ENCODE measurements around the gene PTGR2.

The PTGR2 gene

GRCh38 chr14:73851567-73852382 is at the start of gene PTGR2:
PTGR2 (plus strand) TSS chr14:73851831; CDS start chr14:73858863, 7,032 bp downstream.
- H3K9ac ChIP-seq (ENCODE audit: low read length) = peak within 1 kb of the TSS; percentile 97
- peak within 1 kb of the TSS; percentile 82 for H3K4me3 ChIP-seq (ENCODE audit: low read length)
- H3K36me3 ChIP-seq (ENCODE audit: control insufficient read depth, insufficient read depth, low read length) = no peaks in the 10 kb centered on the region
- H3K27ac ChIP-seq (ENCODE audit: low read depth, low read length) = peak within 1 kb of the TSS; percentile 90
- H3K27me3 ChIP-seq (ENCODE audit: control insufficient read depth, insufficient read depth, low read length) = no peaks in the 10 kb centered on the region
- H3K4me1 ChIP-seq (ENCODE audit: control insufficient read depth, insufficient read depth, low read length) = peaks cover 5% of the 10 kb centered on the region

DNA sequence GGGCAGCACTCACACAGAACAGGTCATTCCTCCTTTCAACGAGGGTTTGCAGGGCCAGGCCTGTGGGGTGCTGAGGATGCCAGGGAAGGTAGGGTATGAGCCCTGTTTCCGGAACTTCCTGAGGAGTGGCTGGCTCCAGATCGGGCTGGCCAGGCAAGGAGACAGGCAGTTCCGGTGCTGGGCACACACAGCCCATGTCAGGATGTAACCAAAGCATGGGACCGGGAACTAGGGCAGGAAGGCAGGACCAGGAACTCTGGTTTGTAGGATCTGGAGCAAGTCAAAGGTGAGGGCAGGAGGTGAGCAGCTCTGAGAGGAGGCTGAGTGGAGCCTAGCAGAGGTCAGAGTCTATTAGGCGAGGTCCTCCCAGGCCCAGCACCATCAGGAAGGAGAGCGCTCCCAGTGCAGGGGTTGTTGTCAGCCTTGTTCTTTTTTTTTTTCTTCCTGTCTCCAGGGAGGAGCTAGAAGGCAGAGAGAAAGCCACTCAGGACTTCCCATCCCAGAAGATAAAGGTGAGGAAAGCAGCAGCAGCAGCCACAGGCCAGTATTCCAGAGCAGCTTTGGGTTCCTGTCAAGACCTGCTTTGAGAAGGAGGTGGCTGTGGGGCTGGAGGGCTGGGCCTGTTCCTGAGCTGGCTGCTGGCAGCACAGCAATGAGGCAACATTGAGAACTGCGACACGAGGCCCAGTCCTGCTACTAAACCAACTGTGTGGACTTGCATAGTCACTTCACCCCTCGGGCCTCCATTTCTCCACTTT is 49.0 kb upstream of the PTGR2 start:
- Histone ChIP-seq H3K9ac (ENCODE audit: low read length) (no peak overlapping the region), H3K27ac (ENCODE audit: low read depth, low read length) (no peak overlapping the region), H3K27me3 (ENCODE audit: control insufficient read depth, insufficient read depth, low read length) (no peaks in the 10 kb centered on the region), H3K36me3 (ENCODE audit: control insufficient read depth, insufficient read depth, low read length) (no peaks in the 10 kb centered on the region), H3K4me3 (ENCODE audit: low read length) (no peak overlapping the region), H3K4me1 (ENCODE audit: control insufficient read depth, insufficient read depth, low read length) (no peaks in the 10 kb centered on the region)

- Histone ChIP-seq H3K27ac (ENCODE audit: low read depth, low read length) (no peak overlapping the region), H3K4me3 (ENCODE audit: low read length) (no peak overlapping the region), H3K27me3 (ENCODE audit: control insufficient read depth, insufficient read depth, low read length) (no peaks in the 10 kb centered on the region), H3K9ac (ENCODE audit: low read length) (no peak overlapping the region), H3K4me1 (ENCODE audit: control insufficient read depth, insufficient read depth, low read length) (no peaks in the 10 kb centered on the region), H3K36me3 (ENCODE audit: control insufficient read depth, insufficient read depth, low read length) (no peaks in the 10 kb centered on the region)
Observed at GRCh38 chr14:73804636-73805035, 47.0 kb upstream of the PTGR2 start.

DNA sequence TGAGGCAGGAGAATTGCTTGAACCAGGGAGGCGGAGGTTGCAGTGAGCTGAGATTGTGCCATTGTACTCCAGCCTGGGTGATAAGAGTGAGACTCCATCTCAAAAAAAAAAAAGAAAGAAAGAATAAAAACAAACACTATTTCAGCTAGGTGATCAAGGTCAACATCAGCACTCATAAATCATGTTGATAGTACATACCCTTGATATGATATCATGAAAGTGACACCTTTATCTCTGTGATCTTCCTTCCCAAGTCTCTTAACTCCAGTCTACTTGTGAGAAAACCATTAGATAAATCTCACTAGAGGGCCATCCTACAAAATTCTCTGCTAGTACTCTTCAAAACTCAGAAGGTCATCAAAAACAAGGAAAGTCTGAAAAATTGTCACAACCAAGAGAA is 44.2 kb upstream of the PTGR2 start:
- no peak overlapping the region for H3K27ac ChIP-seq (ENCODE audit: low read depth, low read length)
- no peaks in the 10 kb centered on the region for H3K4me1 ChIP-seq (ENCODE audit: control insufficient read depth, insufficient read depth, low read length)
- no peak overlapping the region for H3K9ac ChIP-seq (ENCODE audit: low read length)
- H3K27me3 ChIP-seq (ENCODE audit: control insufficient read depth, insufficient read depth, low read length) = no peaks in the 10 kb centered on the region
- no peak overlapping the region for H3K4me3 ChIP-seq (ENCODE audit: low read length)
- H3K36me3 ChIP-seq (ENCODE audit: control insufficient read depth, insufficient read depth, low read length) = no peaks in the 10 kb centered on the region

GRCh38 chr14:73809391-73809790 is 42.2 kb upstream of the PTGR2 start:
- Histone ChIP-seq H3K36me3 (ENCODE audit: control insufficient read depth, insufficient read depth, low read length) (no peaks in the 10 kb centered on the region), H3K4me3 (ENCODE audit: low read length) (no peak overlapping the region), H3K9ac (ENCODE audit: low read length) (no peak overlapping the region), H3K27ac (ENCODE audit: low read depth, low read length) (no peak overlapping the region), H3K27me3 (ENCODE audit: control insufficient read depth, insufficient read depth, low read length) (no peaks in the 10 kb centered on the region), H3K4me1 (ENCODE audit: control insufficient read depth, insufficient read depth, low read length) (no peaks in the 10 kb centered on the region)

GRCh38 chr14:73810478-73811163 is 41.0 kb upstream of the PTGR2 start:
- Histone ChIP-seq H3K4me1 (ENCODE audit: control insufficient read depth, insufficient read depth, low read length) (no peaks in the 10 kb centered on the region), H3K4me3 (ENCODE audit: low read length) (no peak overlapping the region), H3K27ac (ENCODE audit: low read depth, low read length) (no peak overlapping the region), H3K36me3 (ENCODE audit: control insufficient read depth, insufficient read depth, low read length) (no peaks in the 10 kb centered on the region), H3K27me3 (ENCODE audit: control insufficient read depth, insufficient read depth, low read length) (no peaks in the 10 kb centered on the region), H3K9ac (ENCODE audit: low read length) (no peak overlapping the region)

- Histone ChIP-seq H3K27me3 (ENCODE audit: control insufficient read depth, insufficient read depth, low read length) (no peaks in the 10 kb centered on the region), H3K4me3 (ENCODE audit: low read length) (no peak overlapping the region), H3K36me3 (ENCODE audit: control insufficient read depth, insufficient read depth, low read length) (no peaks in the 10 kb centered on the region), H3K9ac (ENCODE audit: low read length) (no peak overlapping the region), H3K27ac (ENCODE audit: low read depth, low read length) (no peak overlapping the region), H3K4me1 (ENCODE audit: control insufficient read depth, insufficient read depth, low read length) (no peaks in the 10 kb centered on the region)
Observed at GRCh38 chr14:73811164-73811503, 40.5 kb upstream of the PTGR2 start.

- Histone ChIP-seq H3K4me1 (ENCODE audit: control insufficient read depth, insufficient read depth, low read length) (peaks cover 3% of the 10 kb centered on the region), H3K27me3 (ENCODE audit: control insufficient read depth, insufficient read depth, low read length) (no peaks in the 10 kb centered on the region), H3K9ac (ENCODE audit: low read length) (no peak overlapping the region), H3K4me3 (ENCODE audit: low read length) (no peak overlapping the region), H3K27ac (ENCODE audit: low read depth, low read length) (no peak overlapping the region), H3K36me3 (ENCODE audit: control insufficient read depth, insufficient read depth, low read length) (no peaks in the 10 kb centered on the region)
Observed at GRCh38 chr14:73814153-73814552, 37.5 kb upstream of the PTGR2 start.

GRCh38 chr14:73815849-73816248 is 35.8 kb upstream of the PTGR2 start:
- peak overlapping the region; percentile 58 for H3K27ac ChIP-seq (ENCODE audit: low read depth, low read length)
- no peaks in the 10 kb centered on the region for H3K36me3 ChIP-seq (ENCODE audit: control insufficient read depth, insufficient read depth, low read length)
- no peak overlapping the region for H3K9ac ChIP-seq (ENCODE audit: low read length)
- peaks cover 3% of the 10 kb centered on the region for H3K4me1 ChIP-seq (ENCODE audit: control insufficient read depth, insufficient read depth, low read length)
- H3K27me3 ChIP-seq (ENCODE audit: control insufficient read depth, insufficient read depth, low read length) = no peaks in the 10 kb centered on the region
- H3K4me3 ChIP-seq (ENCODE audit: low read length) = no peak overlapping the region

GRCh38 chr14:73816393-73816816 is 35.2 kb upstream of the PTGR2 start:
- no peak overlapping the region for H3K4me3 ChIP-seq (ENCODE audit: low read length)
- peak overlapping the region; percentile 58 for H3K27ac ChIP-seq (ENCODE audit: low read depth, low read length)
- H3K36me3 ChIP-seq (ENCODE audit: control insufficient read depth, insufficient read depth, low read length) = no peaks in the 10 kb centered on the region
- no peak overlapping the region for H3K9ac ChIP-seq (ENCODE audit: low read length)
- H3K27me3 ChIP-seq (ENCODE audit: control insufficient read depth, insufficient read depth, low read length) = no peaks in the 10 kb centered on the region
- H3K4me1 ChIP-seq (ENCODE audit: control insufficient read depth, insufficient read depth, low read length) = peaks cover 3% of the 10 kb centered on the region

- H3K27ac ChIP-seq (ENCODE audit: low read depth, low read length) = peak overlapping the region; percentile 58
- no peak overlapping the region for H3K4me3 ChIP-seq (ENCODE audit: low read length)
- no peak overlapping the region for H3K9ac ChIP-seq (ENCODE audit: low read length)
- peaks cover 3% of the 10 kb centered on the region for H3K4me1 ChIP-seq (ENCODE audit: control insufficient read depth, insufficient read depth, low read length)
- no peaks in the 10 kb centered on the region for H3K27me3 ChIP-seq (ENCODE audit: control insufficient read depth, insufficient read depth, low read length)
- H3K36me3 ChIP-seq (ENCODE audit: control insufficient read depth, insufficient read depth, low read length) = no peaks in the 10 kb centered on the region
Observed at GRCh38 chr14:73817020-73817655, 34.5 kb upstream of the PTGR2 start.

DNA sequence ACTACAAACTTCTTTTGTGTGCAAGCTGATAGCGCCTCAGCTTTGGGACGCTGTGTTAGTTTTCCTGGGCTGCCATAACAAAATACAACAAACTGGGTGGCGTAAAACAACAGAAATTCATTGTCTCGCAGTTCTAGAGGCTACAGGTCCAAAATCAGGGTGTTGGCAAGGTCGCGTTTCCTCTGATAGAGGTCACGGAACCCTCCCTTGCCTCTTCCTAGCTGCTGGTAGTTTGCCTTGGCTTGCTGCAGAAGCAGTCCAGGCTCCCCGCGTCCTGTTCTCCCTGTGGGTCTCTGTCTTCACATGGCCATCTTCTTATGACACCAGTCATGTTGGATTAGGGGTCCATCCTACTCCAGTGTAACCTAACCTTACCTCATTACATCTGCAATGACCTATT is 32.8 kb upstream of the PTGR2 start:
- peaks cover 3% of the 10 kb centered on the region for H3K4me1 ChIP-seq (ENCODE audit: control insufficient read depth, insufficient read depth, low read length)
- no peaks in the 10 kb centered on the region for H3K36me3 ChIP-seq (ENCODE audit: control insufficient read depth, insufficient read depth, low read length)
- no peak overlapping the region for H3K4me3 ChIP-seq (ENCODE audit: low read length)
- no peak overlapping the region for H3K9ac ChIP-seq (ENCODE audit: low read length)
- no peak overlapping the region for H3K27ac ChIP-seq (ENCODE audit: low read depth, low read length)
- H3K27me3 ChIP-seq (ENCODE audit: control insufficient read depth, insufficient read depth, low read length) = no peaks in the 10 kb centered on the region

Measured in rectal smooth muscle tissue (tissue), 1 donor.